HG02642 (cell line): ENCODE data around the gene SMYD3.

Experiments used
- ATAC-seq: cut with Tn5 transposase; IDR thresholded peaks from one replicate; pipeline ENCODE4 v1.9.1; 2021; ENCODE audit warnings: mild to moderate bottlenecking; ENCODE audit not compliant: unreplicated experiment, poor library complexity

SMYD3 gene

GRCh38 chr1:246134789-246135188, 372.3 kb downstream of the SMYD3 start:
- ATAC-seq, result no peak

DNA sequence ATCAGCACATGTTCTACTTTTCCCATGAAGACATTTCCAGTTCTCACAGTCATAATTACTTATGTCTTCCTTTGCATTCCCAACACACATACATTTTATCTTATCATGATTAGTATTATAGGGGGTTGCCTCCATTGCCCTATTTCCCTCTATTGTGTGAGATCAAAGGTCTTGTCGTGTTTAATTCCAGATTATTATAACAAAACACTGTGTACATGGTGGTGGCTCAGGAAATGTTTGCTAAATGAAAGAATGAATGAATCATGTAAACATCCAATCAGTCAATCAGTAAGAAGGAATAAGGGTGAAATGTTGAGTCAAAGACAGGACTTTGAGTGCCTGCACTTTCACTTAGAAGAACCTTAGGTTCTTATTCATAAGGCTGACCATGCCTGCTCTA, 376.0 kb downstream of the SMYD3 start:
- no peak for ATAC-seq

GRCh38 chr1:246128494-246129069, 378.5 kb downstream of the SMYD3 start:
- ATAC-seq, result no peak

DNA sequence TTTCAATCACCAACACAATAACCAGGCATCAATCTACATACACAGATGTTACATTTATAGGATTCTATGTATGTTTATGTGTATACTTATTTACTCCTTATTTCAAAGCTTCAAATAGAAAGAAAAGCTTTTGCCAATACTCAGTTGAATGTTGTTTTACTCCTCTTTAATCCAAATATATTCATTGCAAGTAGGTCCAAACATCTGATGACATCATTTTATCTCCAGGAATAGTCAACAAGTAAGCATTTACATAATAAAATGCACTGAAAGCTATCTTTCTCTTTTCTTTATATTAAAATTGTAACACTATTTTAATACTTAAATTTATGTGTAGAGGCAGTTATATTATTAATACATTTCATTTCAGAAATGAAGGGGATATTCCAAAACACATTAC, 380.5 kb downstream of the SMYD3 start:
- no peak for ATAC-seq

DNA sequence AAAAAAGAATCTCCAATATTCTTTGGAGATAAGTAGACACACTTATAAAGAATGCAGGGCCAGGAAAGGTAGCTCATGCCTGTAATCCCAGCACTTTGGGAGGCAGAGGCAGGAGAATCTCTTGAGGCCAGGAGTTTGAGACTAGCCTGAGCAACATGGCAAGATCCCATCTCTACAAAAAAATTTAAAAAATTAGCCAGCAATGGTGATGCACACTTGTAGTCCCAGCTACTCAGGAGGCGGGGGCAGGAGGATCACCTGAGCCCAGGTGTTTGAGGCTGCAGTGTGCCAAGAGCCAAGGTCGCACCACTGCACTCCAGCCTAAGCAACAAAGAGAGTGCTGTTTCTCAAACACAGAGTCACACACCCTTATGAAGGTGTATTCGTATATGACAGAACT, 385.0 kb downstream of the SMYD3 start:
- ATAC-seq, result no peak

DNA sequence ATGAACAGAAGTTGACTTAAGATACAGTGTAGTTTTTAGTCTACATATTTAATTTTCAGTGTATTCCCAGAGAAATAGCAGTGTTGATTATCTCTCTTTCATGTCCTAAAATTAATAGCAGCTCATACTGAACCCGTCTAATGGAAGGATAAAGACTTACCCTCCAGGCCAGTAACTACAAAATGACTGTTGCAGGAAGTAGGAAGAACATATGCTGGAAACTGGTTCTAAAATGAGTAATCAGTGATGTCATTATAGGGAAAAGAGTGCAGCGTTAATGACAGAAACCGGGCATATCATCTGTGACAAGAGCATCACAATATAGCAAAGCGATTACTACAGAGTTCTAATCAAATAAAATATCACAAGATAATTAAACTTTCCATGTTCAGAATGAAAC, 385.5 kb downstream of the SMYD3 start:
- no peak for ATAC-seq

DNA sequence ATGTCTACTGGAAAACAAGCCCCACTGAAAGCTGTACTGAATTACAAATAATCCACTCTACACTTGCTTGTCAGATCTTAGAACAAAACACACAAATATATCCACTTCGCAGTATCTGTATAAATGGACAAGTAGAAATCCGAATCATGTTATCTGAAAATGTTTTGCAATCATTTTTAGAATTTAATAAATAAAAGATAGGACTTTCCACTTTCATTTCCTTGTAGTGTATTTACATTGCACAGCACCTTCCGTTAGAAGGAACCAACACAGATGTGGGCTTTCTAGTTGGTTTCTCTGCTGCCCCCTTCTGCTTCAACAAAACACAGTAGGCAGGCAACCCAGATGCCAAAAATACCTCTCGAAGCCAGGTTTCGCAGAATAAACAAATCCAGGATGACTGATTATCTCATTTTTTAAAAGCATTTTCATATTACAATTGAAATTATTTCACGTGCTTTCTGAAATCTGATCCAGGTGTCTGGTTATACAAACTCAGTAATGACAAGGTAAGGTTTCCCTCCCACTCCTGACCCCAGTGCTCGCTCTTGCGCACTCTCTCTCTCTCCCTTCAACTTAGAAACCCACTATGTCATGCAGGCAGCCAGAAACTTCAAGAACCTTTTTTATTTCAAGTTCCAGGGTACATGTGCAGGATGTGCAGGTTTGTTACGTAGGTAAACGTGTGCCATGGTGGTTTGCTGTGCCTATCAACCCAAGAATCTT, 389.9 kb downstream of the SMYD3 start:
- peak; percentile 98 for ATAC-seq

- ATAC-seq, result no peak
Observed at GRCh38 chr1:246114369-246114768, 392.7 kb downstream of the SMYD3 start.

GRCh38 chr1:246113555-246114095, 393.5 kb downstream of the SMYD3 start:
- no peak for ATAC-seq

- ATAC-seq, result no peak
Observed at GRCh38 chr1:246111570-246111969, 395.5 kb downstream of the SMYD3 start.

DNA sequence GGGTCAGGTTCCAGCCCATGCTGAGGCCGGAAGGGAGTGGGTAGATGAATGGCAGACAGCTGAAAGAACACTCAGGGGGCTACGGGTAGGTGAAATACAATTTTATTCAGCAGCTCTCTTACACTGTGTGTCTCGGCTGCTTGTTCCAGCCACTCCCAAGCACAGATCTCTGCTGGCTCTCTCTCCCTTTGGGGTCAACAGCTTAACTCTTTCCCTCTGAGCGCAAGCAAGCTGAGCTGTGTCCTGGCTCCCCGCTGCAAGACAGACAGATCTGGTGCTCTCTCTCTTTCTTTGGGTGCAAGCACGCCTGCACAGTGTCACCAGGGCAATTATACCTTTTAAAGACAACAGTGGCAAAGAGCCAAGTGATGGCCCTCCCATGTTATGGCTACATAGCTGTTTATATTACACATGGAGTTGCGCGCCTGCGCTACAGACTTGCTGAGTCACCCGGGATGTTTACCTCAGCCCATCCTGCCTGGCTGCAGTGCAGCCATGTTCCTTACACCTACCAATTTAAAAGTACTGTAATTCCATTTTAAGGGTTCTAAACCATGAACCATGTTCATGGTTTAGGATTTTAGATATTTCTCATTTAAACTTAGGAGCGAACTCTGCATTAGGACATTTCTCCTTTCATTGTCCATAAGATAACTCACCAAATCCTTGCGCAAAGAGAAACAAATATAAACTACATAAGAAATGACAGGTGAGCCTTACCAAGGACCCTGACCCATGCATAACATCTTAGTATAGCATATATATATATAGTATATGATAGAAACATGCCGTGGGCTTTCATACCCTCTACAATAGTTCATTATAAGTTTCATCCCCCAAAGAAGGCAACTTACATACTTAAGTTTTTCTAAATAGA, 396.5 kb downstream of the SMYD3 start:
- ATAC-seq, result no peak

- ATAC-seq, result no peak
Observed at GRCh38 chr1:246108278-246108925, 398.7 kb downstream of the SMYD3 start.

DNA sequence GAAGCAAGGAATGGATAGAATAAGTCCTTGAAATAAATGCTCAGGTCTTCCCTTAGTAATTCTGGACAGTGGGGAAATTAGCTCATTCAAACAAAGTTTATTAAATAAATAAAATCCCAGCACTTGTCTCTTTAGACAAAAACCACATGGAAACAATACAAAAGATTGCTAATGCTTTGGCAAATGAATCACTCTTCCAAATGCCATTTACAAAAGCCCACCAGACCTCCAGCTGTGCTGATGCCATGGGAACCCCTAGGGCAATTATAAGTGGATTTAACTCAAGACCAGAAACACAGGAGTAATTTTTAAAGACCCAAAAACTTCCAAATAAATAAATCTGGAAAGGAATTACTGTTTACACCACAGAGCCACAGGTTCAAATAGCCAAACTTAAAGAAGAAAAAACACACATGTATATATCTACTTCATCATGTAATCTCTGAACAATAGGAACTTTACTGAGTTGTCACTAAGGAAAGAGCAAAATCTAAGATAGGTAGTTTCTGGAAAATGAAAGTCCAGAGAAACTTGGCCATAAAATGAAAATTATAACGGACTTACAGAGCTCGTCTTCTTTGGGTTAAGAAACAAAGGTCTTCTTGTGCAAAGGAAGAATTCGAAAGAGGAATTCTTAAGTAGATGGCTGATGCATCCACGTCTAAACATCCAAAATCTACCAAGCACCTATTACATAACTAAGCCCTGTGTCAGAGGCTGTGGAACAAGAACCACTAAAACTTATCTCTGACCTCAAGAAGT, 399.4 kb downstream of the SMYD3 start:
- ATAC-seq, result no peak

- ATAC-seq, result peak; percentile 48
Observed at GRCh38 chr1:246106342-246106763, 400.7 kb downstream of the SMYD3 start.

DNA sequence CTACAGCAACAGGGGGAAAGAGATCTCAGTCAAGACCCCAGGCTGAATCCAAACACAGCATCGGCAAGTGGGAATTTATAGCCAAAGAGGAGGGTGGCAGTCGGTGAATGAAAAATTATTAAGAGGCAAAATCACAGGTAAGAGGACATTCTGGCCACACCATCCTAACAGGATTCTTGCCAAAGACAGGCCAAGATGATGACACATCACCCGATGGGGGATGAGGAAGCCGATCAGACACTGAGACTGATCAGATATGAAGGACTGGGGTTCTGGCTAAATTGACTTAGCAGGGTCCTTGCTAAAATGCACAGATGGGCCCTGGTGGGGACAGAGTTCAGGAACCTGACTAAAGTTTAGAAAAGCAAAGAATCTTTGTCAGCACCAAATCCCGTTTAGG, 402.2 kb downstream of the SMYD3 start:
- ATAC-seq, result no peak

DNA sequence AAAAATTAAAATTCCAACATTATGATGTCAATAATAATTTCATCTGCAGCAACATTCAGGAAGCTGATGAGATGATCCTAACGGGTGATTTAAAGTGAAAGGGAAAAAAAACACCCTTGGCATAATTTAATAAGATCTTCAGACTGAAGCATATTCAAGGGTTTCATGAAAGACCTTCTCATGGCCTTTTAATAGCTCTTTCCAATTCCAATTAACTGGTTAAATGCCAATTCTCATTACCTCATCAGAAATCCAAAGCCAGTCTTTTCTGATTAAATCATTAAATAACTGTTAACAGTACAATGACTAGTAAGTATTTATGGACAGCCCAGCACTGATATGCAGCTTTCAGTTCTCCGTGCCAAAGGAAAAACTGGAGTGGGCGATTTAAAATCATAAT, 407.5 kb downstream of the SMYD3 start:
- ATAC-seq, result no peak

- no peak for ATAC-seq
Observed at GRCh38 chr1:246096356-246096755, 410.7 kb downstream of the SMYD3 start.

GRCh38 chr1:246095443-246095842, 411.6 kb downstream of the SMYD3 start:
- ATAC-seq, result no peak

GRCh38 chr1:246093230-246093629, 413.8 kb downstream of the SMYD3 start:
- no peak for ATAC-seq

GRCh38 chr1:246092136-246092535, 414.9 kb downstream of the SMYD3 start:
- no peak for ATAC-seq
